Psoas muscle (tissue), 8 donors: ENCODE results near the gene PTX4. TPM values are rescaled to one million over a fixed set of nuclear protein-coding genes. Genes with fewer than 3 reads are reported as not detected.

ENCODE experiments used
- ATAC-seq, 4 donors: fragments of 200-7000 bp; cut with Tn5 transposase; one replicate each; pipeline ENCODE4 v1.9.1; 2020; ENCODE audit warnings: moderate library complexity in 3 of 4, mild to moderate bottlenecking in 2 of 4
- DNase-seq, 2 donors: peaks; one replicate each; pipeline ENCODE4 v3.0.0-alpha.2; 2020
- H3K27ac ChIP-seq: fragments of 200-600 bp; one replicate; pipeline ENCODE4 v1.8.0; 2022
- H3K27me3 ChIP-seq, 3 donors: fragments of 200-600 bp in 1 of 3; one replicate each; pipeline versions ENCODE4 v1.6.1 to v1.8.0; 2013 to 2022; ENCODE audit warnings: low read length in 2 of 3, mild to moderate bottlenecking in 2 of 3, moderate library complexity in 1 of 3; ENCODE audit not compliant: insufficient read depth in 3 of 3
- H3K36me3 ChIP-seq, 2 donors: fragments of 200-600 bp in 1 of 2; one replicate each; pipeline versions ENCODE4 v1.6.1 to v1.8.0; 2013 to 2022; ENCODE audit warnings: low read depth in 1 of 2, mild to moderate bottlenecking in 1 of 2, moderate library complexity in 1 of 2; ENCODE audit not compliant: insufficient read depth in 1 of 2
- H3K4me1 ChIP-seq: fragments of 200-600 bp; one replicate; pipeline ENCODE4 v1.8.0; 2022
- H3K4me3 ChIP-seq: fragments of 200-600 bp; one replicate; pipeline ENCODE4 v1.8.0; 2022; ENCODE audit warnings: mild to moderate bottlenecking
- H3K9me3 ChIP-seq: fragments of 200-600 bp; one replicate; pipeline ENCODE4 v1.8.0; 2022
- CTCF ChIP-seq: fragments of 200-600 bp; IDR thresholded peaks from one replicate; pipeline ENCODE4 v1.8.0; 2022; ENCODE audit warnings: antibody characterized with exemption
- WGBS, 3 donors: extraction: QIAGEN DNeasy Blood & Tissue Kit; methylation state at CpG; one replicate each; pipeline versions ENCODE4 v1.1.6 to v1.1.7; 2013; 5-methylcytosine and 5-hydroxymethylcytosine counted together
- intact Hi-C, 2 donors: fragments of 100-400 bp; cut with DNase I; formaldehyde crosslinking; loops; one replicate each; pipeline versions ENCODE4 v1.11.0 to v1.14.2; 2022
- polyA plus RNA-seq, 3 donors: library from polyadenylated mRNA; stranded (reverse); fragments of 200-250 nt; gene quantifications; one replicate each; pipeline ENCODE4 v1.2.3, GENCODE V29; 2013
- total RNA-seq, 4 donors: library from RNA; stranded (reverse); fragmentation: NEBNext Ultra II Directional in 2 of 4; extraction: Animal tissue kit (Norgen Biotek cat#: 25700) in 2 of 4; gene quantifications; one replicate each; pipeline versions ENCODE4 v1.2.1 to v1.2.4, GENCODE V29; 2021 to 2023
- donor health status: healthy with polysubstance abuse.
- donor health status: DM: no; HTN: no; CAD: no; lungs with moderate emphysema.
- donor health status: Bipolar disorder and iron deficiency.
- donor health status: healthy.
- donor health status: DM: yes; HTN: yes; CAD: no.
- donor health status: DM: no; HTN: no; CAD: no.
- donor health status: DM: no; HTN: no; CAD: no.
- donor health status: DM: yes; HTN: yes; CAD: no.

PTX4 gene
- total and polyA plus RNA-seq, 7 donors = 0.04 to 0.26 (median 0.23) TPM; not detected in 4

DNA sequence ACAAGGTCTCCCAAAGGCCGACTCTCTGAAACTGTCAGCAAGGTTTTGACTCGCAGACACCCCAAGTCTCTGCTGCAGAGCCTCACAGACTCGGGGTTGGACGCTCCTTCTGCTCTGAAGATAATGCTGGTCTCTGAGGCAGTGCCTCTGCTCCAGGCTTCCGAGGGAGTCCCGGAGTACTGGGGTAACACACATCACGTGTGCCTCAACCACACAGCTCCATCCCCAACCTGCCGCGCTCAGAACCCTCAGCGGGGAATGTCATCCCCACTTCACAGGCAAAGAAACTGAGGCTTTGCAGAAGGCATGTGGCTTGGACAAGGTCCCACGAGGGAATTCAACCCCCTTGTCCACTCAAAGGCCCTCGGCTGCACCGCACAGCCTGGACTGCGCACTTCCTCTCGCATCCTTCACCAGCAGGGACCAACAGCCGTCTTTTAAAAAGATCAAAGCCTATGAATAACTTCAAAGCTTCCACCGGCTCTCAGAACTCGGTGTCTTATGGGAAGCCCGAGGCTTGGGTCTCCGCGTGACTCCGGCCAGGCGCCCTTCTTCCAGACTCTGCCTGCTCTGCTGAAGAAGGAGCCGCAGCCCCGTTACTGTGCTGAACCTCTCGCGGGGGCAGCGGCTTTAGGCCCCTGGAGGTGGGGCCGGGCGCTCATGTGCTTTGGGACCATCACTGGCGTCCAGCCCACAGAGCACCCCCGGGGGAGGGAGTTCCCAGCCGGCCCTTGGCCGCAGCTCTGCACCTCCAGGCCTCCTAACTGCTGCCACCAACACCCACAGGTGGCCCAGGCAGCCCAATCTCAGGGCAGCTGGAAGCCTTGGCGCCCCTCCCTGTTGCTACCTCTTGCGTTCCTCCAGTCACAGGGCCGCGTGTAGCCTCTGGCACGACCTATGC, 46.9 kb upstream of the PTX4 start:
- intact Hi-C loops = no loop called here
- no peak for ATAC-seq
- Histone ChIP-seq H3K36me3 (peaks cover 0 to 13% of the 10 kb centered on the region in 2 donors), H3K4me3 (peak overlapping the region; percentile 72), H3K27me3 (no peaks in the 10 kb centered on the region), H3K4me1 (peaks cover 11% of the 10 kb centered on the region), H3K27ac (peak overlapping the region; percentile 76), H3K9me3 (no peaks in the 10 kb centered on the region)
- no peak for TF ChIP-seq CTCF
- peak in 1 of 2 donors; percentile 53 for DNase-seq
- WGBS, 3 donors = 58 to 60% (median 58%) methylated on average over 36 to 39 of the region's 39 CpGs

DNA sequence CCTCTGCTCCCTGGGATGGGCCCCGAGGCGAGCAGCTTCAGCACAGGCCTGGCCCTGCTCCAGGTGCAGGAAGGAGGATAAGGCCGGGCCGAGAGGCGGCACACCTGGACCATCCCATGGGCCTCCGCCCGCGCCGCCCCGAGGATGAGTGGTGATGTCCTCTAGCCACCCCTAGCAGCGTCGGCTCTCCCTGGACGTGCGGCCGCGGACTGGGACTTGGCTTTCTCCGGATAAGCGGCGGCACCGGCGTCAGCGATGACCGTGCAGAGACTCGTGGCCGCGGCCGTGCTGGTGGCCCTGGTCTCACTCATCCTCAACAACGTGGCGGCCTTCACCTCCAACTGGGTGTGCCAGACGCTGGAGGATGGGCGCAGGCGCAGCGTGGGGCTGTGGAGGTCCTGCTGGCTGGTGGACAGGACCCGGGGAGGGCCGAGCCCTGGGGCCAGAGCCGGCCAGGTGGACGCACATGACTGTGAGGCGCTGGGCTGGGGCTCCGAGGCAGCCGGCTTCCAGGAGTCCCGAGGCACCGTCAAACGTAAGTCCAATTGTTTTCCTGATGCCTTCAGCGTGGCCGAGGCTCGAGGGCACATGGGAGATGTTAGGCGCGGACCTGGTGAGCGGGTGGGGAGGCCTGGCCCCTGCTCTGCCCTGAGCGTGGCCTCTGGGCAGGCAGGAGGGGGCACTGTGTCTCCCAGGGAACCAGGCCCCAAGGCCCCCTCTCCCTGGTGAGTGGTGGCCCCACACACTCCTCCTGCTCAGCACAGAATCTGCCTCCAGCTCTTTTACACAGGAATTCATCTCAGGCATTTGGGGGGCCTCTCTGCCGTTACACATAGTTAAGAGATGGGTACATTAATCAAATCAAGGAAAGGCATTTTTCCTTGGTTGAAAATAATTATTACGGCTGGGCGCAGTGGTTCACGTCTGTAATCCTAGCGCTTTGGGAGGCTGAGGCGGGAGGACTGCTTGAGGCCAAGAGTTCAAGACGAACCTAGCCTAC, 45.6 kb upstream of the PTX4 start:
- ATAC-seq (no peak), DNase-seq (peak in 1 of 2 donors; percentile 69)
- Histone ChIP-seq H3K4me3 (peak overlapping the region; percentile 72), H3K27ac (peak overlapping the region; percentile 76), H3K4me1 (peaks cover 11% of the 10 kb centered on the region), H3K9me3 (no peaks in the 10 kb centered on the region), H3K36me3 (peaks cover 0 to 4% of the 10 kb centered on the region in 2 donors), H3K27me3 (no peaks in the 10 kb centered on the region)
- WGBS, 3 donors = 60 to 67% (median 66%) methylated on average over 55 to 57 of the region's 57 CpGs
- intact Hi-C loops = loop anchor here in 1 of 2 donors (5.0 kb wide), 1 partner anchor 42 kb away; the partner anchor contains the start of gene TELO2
- no peak for TF ChIP-seq CTCF

- Histone ChIP-seq H3K27ac (peak within 1 kb of the TSS; percentile 79), H3K4me1 (peaks cover 11% of the 10 kb centered on the region), H3K36me3 (peaks cover 0 to 4% of the 10 kb centered on the region in 2 donors), H3K4me3 (peak within 1 kb of the TSS; percentile 72), H3K27me3 (no peaks in the 10 kb centered on the region), H3K9me3 (no peaks in the 10 kb centered on the region)
- WGBS, 3 donors = 57 to 73% (median 59%) methylated on average over 18 to 27 of the region's 27 CpGs
- ATAC-seq = peak; percentile 17 to 54 (median 30)
- TF ChIP-seq CTCF = no peak
- peak; percentile 79 to 91 for DNase-seq
- intact Hi-C loops = loop anchor here in 1 of 2 donors (5.0 kb wide), 1 partner anchor 41 kb away; the partner anchor contains the start of gene TELO2
Measured at GRCh38 chr16:1533443-1533951, 44.8 kb upstream of the PTX4 start, which contains the start of gene TMEM204. Gene TMEM204, plus strand, starts transcription at chr16:1533666. Its CDS starts 610 bp downstream, at chr16:1534276.

GRCh38 chr16:1532771-1533170, 44.0 kb upstream of the PTX4 start:
- Histone ChIP-seq H3K9me3 (no peaks in the 10 kb centered on the region), H3K4me3 (peak overlapping the region; percentile 72)

More at GRCh38 chr16:1532771-1533170, 44.0 kb upstream of the PTX4 start:
- no peaks in the 10 kb centered on the region for H3K27me3 ChIP-seq
- DNase-seq = no peak
- H3K4me1 ChIP-seq = peaks cover 11% of the 10 kb centered on the region
- WGBS, 3 donors = 63 to 70% (median 66%) methylated on average over 10 of the region's 10 CpGs
- ATAC-seq = peak in 3 of 4 donors; percentile 16 to 28 (median 23)
- intact Hi-C loops = loop anchor here in 1 of 2 donors (5.0 kb wide), 1 partner anchor 40 kb away; the partner anchor contains the start of gene TELO2
- TF ChIP-seq CTCF = no peak
- H3K36me3 ChIP-seq = peaks cover 0 to 1% of the 10 kb centered on the region in 2 donors
- H3K27ac ChIP-seq = peak overlapping the region; percentile 79
